ENCODE measurements around the gene RAD54L.
"Not testable (repeated sequence)": the region's sequence is repeated elsewhere in the genome, so short reads cannot be mapped to it uniquely, and the experiment has no call there.

Gene RAD54L

GRCh38 chr1:46247436-46248121, at the start of gene RAD54L:
TSS of gene RAD54L (plus strand) at chr1:46247763. CDS start at chr1:46248406, 643 bp downstream.
- peak; percentile 98 for DNase-seq

GRCh38 chr1:46197964-46198811, 49.4 kb upstream of the RAD54L start, which contains the start of gene POMGNT1:
TSS of gene POMGNT1 (minus strand) at chr1:46198434. CDS start at chr1:46197821, 613 bp downstream.
- peak; percentile 82 for DNase-seq

- DNase-seq: no peak
Measured at GRCh38 chr1:46199233-46199749, 48.3 kb upstream of the RAD54L start.

GRCh38 chr1:46203738-46204405, 43.7 kb upstream of the RAD54L start:
- no peak for DNase-seq

- no peak for DNase-seq
Measured at GRCh38 chr1:46204406-46204742, 43.2 kb upstream of the RAD54L start.

GRCh38 chr1:46205141-46205540, 42.4 kb upstream of the RAD54L start:
- DNase-seq: no peak

GRCh38 chr1:46205791-46206190, 41.8 kb upstream of the RAD54L start:
- no peak for DNase-seq

- DNase-seq: no peak
Measured at GRCh38 chr1:46206399-46206798, 41.2 kb upstream of the RAD54L start.

GRCh38 chr1:46210561-46210960, 37.0 kb upstream of the RAD54L start:
- no peak for DNase-seq

- DNase-seq: no peak
Measured at GRCh38 chr1:46211051-46211450, 36.5 kb upstream of the RAD54L start.

GRCh38 chr1:46215504-46215903, 32.1 kb upstream of the RAD54L start:
- no peak for DNase-seq

GRCh38 chr1:46218443-46218842, 29.1 kb upstream of the RAD54L start:
- no peak for DNase-seq

- no peak for DNase-seq
Measured at GRCh38 chr1:46219551-46220520, 27.7 kb upstream of the RAD54L start.

GRCh38 chr1:46220808-46221207, 26.8 kb upstream of the RAD54L start:
- no peak for DNase-seq

- DNase-seq: no peak
Measured at GRCh38 chr1:46221749-46222148, 25.8 kb upstream of the RAD54L start.

- not testable (repeated sequence) for DNase-seq
Measured at GRCh38 chr1:46223055-46223454, 24.5 kb upstream of the RAD54L start.

- peak; percentile 52 for DNase-seq
Measured at GRCh38 chr1:46223472-46223943, 24.1 kb upstream of the RAD54L start.

GRCh38 chr1:46224966-46225365, 22.6 kb upstream of the RAD54L start:
- no peak for DNase-seq

- DNase-seq: not testable (repeated sequence)
Measured at GRCh38 chr1:46231231-46231630, 16.3 kb upstream of the RAD54L start.

GRCh38 chr1:46236882-46237281, 10.7 kb upstream of the RAD54L start:
- DNase-seq: no peak

GRCh38 chr1:46238865-46239264, 8.7 kb upstream of the RAD54L start:
- not testable (repeated sequence) for DNase-seq

- not testable (repeated sequence) for DNase-seq
Measured at GRCh38 chr1:46241733-46242132, 5.8 kb upstream of the RAD54L start.

All from left hindlimb (tissue), 1 donor.